ENCODE data around the gene SPATA13.
"Not testable (repeated sequence)": the region's sequence is repeated elsewhere in the genome, so short reads cannot be mapped to it uniquely, and the experiment has no call there.

The SPATA13 gene

DNA sequence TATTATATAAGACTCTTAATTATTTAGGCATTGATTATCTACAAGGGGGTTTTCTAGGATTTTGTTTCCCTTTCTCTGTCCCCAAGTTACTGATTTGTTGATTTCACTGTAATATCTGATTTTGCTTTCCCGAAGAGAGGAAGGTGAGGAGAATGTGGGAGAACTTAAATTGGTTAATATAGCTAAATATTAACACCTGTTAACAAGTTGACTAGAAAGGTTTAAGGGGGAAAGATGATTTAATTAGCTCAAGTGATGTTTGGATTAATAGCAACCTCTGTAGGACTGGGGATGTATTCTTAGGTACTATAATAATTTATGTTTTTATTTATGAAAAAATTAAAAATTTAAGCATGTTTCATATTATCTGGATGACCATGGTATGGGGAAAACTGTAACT is 35.1 kb downstream of the SPATA13 start:
- DNase-seq (ENCODE audit: extremely low spot score): no peak
- POLR2A ChIA-PET: no interaction called here
- CTCF ChIA-PET: interaction anchor here (0.7 to 1.8 kb wide), 3 partner anchors 17 to 25 kb away, joined by 3 to 4 read pairs (median 4); no protein-coding TSS in a partner anchor
- no peak for TF ChIP-seq CTCF (IDR thresholded peaks at IDR 0.05; ENCODE audit: control extremely low read depth, extremely low read depth, low read depth, missing control alignments)

DNA sequence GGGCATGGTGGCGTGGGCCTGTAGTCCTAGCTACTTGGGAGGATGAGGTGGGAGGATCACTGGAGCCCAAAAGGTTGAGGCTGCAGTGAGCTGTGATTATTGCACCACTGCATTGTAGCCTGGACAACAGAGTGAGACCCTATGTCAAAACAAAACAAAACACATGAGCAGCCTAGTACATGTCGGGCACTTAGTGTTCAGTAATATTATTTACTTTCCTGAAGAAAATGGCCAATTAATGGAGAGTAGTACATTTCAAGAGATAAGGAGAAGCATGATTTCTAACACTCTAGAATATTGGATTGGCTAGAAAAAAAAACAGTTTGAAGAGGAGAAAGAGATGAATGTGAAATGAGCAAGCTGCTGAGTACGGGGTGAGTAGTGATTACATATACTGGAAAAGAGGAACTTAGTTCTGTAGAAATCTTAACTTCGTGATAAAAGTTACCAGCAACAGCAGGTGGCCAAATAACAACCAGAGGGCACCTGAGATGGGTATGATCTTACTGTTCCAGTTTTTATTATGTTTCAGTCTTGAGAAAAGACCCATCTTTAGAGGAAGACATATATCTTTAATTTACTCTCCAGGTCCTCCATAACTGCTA is 36.2 kb downstream of the SPATA13 start:
- CTCF ChIA-PET: interaction anchor here (1.4 to 1.8 kb wide), 2 partner anchors 23 to 24 kb away, joined by 4 read pairs; no protein-coding TSS in a partner anchor
- no peak for TF ChIP-seq CTCF (IDR thresholded peaks at IDR 0.05; ENCODE audit: control extremely low read depth, extremely low read depth, low read depth, missing control alignments)
- POLR2A ChIA-PET: no interaction called here
- DNase-seq (ENCODE audit: extremely low spot score): no peak

DNA sequence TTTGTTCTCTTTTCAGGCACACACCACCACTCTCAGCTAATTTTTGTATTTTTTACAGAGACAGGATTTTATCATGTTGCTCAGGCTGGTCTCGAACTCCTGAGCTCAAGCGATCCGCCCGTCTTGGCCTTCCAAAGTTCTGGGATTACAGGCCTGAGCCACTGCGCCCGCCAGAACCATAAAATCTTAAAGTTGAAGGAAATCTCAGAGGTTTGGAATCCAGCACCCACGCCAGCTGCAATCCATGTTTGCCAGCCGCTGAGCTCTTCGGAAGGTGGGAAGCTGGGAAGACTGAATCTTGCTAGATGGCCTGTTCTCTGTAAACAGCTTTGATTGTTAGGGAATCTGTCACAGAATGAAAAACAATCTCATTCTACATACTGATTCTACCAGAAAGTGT is 38.5 kb downstream of the SPATA13 start:
- no peak for TF ChIP-seq CTCF (IDR thresholded peaks at IDR 0.05; ENCODE audit: control extremely low read depth, extremely low read depth, low read depth, missing control alignments)
- ChIA-PET CTCF (interaction anchor here (2.0 to 2.2 kb wide), 2 partner anchors 11 to 277 kb away, joined by 5 read pairs; no protein-coding TSS in a partner anchor), POLR2A (no interaction called here)
- DNase-seq (ENCODE audit: extremely low spot score): no peak

GRCh38 chr13:24202215-24202614 is 41.7 kb downstream of the SPATA13 start:
- no peak for DNase-seq (ENCODE audit: extremely low spot score)
- CTCF ChIA-PET: no interaction called here
- TF ChIP-seq CTCF (IDR thresholded peaks at IDR 0.05; ENCODE audit: control extremely low read depth, extremely low read depth, low read depth, missing control alignments): no peak
- POLR2A ChIA-PET: no interaction called here

DNA sequence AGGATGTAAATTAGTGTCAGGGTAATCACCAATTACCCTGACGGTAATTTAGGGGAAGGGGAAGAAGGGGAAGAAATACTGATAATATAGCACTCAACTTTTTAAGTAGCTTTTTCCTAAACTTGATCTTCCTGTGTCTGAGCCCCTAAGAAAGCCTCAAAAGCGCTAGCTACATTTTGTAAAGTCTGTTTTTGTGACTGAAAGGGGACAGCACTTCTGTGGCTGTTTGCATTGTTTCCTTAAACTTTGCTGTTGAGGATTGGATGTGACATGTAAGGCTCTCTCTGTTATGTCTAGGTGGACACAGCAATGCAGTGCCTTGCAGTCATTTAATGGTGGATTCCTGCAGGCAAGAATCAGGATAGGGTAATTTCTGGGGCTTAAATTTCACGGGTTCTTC is 42.8 kb downstream of the SPATA13 start:
- ChIA-PET POLR2A (no interaction called here), CTCF (interaction anchor here (1.0 to 2.1 kb wide), 9 partner anchors 9 to 183 kb away, joined by 3 to 8 read pairs (median 4); no protein-coding TSS in a partner anchor)
- TF ChIP-seq CTCF (IDR thresholded peaks at IDR 0.05; ENCODE audit: control extremely low read depth, extremely low read depth, low read depth, missing control alignments): no peak
- no peak for DNase-seq (ENCODE audit: extremely low spot score)

DNA sequence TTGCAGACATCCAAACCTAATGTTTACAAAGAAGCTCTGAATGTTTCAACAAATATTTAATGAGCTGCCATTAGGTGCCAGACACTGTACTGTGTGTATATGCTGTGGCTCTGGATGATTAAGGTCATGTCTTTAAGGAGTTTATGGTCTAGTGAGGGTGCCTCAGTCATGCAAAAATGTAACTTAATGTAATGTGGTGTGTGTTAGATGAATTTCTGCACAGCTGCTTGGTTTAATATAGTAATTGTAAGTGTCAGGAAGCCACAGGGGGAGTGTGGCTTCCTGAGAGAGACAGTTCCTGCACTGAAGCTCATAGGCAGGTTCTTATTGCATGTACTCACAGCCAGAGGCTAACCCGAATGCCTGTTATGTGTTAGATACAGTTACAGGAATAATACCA is 43.3 kb downstream of the SPATA13 start:
- POLR2A ChIA-PET: no interaction called here
- CTCF ChIA-PET: interaction anchor here (1.0 to 2.1 kb wide), 9 partner anchors 9 to 184 kb away, joined by 3 to 8 read pairs (median 4); no protein-coding TSS in a partner anchor
- TF ChIP-seq CTCF (IDR thresholded peaks at IDR 0.05; ENCODE audit: control extremely low read depth, extremely low read depth, low read depth, missing control alignments): no peak
- DNase-seq (ENCODE audit: extremely low spot score): no peak

DNA sequence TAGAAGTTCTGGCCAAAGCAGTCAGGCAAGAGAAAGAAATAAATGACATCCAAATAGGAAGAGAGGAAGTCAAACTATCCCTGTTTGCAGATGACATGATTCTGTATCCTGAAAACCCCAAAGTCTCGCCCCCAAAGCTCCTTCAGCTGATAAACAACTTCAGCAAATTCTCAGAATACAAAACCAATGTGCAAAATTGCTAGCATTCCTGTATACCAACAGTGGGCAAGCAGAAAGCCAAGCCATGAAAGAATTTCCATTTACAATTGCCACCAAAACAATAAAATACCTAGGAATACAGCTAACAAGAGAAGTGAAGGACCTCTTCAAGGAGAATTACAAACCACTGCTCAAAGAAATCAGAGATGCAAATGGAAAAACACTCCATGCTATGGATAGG is 44.6 kb downstream of the SPATA13 start:
- POLR2A ChIA-PET; DNase-seq (ENCODE audit: extremely low spot score): not testable (repeated sequence)
- CTCF ChIA-PET: interaction anchor here (0.8 kb wide), 1 partner anchor 15 kb away, joined by 3 read pairs; no protein-coding TSS in a partner anchor

Data from GM10248 (cell line).